Measurements from ENCODE around the gene KDSR.

KDSR gene

DNA sequence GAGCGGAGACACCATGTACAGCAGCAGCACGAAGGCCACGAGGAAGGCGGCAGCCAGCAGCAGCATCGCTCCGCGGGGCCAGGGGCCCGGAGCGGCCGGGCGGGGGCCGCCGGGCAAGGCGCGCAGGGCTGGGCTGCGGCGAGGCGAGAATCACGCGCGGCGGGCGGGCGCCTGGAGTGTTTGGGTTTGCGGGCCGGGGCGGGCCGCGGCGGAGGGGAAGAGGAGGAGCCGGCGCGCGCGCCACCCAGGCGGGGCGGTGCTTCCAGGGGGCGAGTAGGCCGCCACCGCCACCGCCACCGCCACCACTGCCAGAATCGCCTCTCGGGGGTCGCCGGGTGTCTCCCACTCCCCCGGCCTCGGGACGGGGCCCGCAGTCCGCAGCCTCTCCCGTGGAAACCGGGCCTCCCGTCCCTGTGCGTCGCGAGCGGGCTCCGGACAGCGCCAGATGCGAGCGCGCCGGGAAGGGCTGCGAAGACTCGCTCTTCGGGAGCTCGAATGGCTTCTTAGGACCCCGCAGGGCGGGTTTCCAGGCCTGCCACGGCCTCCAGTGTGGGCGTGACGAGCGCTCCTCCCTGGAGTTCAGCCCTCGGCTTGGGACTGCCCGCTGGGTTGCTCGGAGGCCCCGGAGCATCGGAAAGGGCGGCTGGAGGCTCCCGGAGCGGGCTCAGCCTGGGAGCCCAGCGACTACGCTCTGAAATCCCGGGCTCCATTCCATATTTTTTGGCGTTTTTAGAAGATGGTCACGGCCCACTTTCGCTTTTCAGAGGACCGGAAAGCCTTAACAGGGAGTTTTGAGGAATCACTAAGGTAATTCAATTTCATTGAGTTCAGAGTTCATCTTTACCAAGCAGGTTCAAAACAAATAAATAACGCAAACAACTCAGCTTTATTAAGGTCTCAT is at the start of gene KDSR:
Gene KDSR (minus strand): TSS at position 154 of the 901 bp plus-strand sequence. CDS start 88 bp downstream, at position 66.
- peak; percentile 59 to 69 (median 66) for DNase-seq (ENCODE audit: low read depth in 2 of 3, low spot score in 2 of 3)

- no peak for DNase-seq (ENCODE audit: low read depth in 2 of 3, low spot score in 2 of 3)
Measured at GRCh38 chr18:63412953-63413352, 45.9 kb upstream of the KDSR start.

DNA sequence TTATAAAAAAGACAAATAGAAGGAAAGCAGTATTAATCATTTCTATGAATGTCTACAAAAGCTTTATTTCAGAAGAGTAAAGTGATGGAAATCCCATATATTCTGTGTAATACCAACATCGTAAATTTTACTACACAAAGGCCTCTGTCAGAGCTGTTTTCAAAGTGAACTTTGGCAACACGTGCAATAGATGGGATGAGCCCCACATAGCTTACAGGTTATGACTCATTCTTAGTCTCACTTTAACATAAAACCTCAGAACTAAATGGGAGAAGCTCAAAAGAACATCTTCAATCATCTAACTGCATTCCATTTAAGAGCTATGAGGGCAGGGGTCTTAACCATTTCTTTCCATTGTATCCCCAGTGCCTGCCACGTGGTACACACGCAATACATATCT is 43.8 kb upstream of the KDSR start:
- DNase-seq (ENCODE audit: low read depth in 2 of 3, low spot score in 2 of 3), result no peak

DNA sequence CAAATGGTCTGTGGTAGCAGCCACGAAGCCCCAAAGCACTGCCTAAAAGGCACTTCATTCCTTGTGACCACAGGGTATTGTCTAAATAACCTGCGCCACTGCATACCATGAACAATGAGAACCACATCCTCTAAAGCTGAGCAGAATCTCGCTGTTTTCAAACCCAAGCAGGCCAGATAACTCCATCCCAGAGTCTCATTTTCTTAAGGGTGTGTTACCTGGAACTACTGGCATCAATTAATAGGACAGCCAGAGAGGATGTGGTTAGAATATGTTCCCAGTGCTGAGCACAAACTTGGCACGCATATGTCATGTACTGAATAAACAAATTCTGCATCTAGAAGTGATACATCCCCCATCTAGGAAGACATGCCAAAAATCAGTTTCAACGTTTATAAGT is 42.3 kb upstream of the KDSR start:
- DNase-seq (ENCODE audit: low read depth in 2 of 3, low spot score in 2 of 3), result no peak

DNA sequence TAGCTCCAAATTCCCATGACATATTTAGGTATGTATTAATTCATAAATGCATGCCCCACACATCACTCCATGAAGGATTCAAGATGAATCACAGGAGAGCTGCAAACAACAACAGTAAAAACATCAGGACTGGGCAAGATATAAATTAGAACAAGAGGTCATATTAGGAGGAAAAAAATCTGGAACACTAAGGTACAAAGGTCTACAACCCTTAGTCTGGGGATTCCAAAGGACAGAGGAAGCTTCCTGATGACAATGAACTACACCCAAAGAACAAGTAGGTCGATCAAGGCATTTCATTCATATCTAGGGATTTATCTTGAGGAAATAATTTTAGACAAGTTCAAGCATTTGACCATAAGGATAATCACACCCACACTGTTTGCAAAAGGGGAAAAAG is 40.7 kb upstream of the KDSR start:
- no peak for DNase-seq (ENCODE audit: low read depth in 2 of 3, low spot score in 2 of 3)

GRCh38 chr18:63405986-63406385 is 39.0 kb upstream of the KDSR start:
- no peak for DNase-seq (ENCODE audit: low read depth in 2 of 3, low spot score in 2 of 3)

DNA sequence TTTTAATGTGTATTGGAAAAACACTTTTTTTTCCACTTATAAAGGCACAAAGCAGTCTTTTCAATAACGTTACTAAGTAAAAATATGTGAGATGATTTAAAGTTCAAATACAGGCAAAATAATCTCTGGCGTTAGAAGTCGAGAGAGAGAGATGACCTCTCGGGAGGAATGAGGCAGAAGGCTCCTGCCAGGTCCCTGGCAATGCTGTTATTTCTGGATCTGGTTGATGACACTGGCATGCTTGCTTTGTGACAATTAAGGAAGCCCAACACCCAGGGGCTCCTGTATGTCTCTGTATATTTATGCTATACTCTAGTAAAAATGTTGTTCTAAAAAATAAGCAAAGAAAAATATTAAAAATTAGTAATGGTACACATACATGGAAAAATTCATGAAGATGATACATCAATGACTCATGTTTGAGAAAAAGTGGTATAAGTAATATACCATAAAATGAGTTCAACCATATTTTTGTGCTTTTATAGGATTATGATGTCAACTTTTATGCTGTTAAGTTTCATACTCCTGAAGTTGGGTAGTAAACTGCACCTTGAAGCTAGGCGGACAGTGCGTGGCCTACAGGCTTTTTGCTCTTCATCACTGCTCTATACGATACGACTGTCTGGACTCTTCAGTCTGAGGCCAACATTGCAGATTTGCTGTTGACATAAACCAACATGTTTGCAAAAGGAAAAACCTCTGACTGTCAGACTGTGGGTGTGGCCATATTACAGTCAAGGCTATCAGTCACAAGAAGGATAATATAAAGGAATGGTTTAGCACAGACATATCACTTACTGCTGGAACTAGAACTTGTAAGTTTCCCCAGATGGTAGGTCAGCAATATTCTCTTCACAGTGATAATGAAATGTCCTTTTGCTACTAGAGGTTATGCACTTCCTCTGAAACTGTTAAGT is 35.5 kb upstream of the KDSR start:
- DNase-seq (ENCODE audit: low read depth in 2 of 3, low spot score in 2 of 3), result no peak

DNA sequence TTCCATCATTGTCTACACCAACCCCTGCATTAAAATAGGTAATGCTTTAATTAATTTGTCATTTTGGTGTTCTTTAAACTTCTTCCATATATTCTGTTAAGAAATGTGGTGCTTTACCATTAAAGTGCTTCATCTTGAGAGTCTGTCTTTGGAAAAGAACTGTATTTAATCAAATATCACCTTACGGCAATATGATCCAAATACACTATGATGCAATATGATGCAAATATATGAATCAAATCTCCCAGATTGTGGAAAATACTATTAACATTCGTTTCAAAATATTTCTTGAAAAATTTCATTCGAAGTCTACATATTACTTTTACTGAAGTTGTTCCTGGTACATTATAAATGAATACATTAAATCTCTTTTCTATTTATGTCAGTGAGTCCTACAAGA is 32.3 kb upstream of the KDSR start:
- no peak for DNase-seq (ENCODE audit: low read depth in 2 of 3, low spot score in 2 of 3)

GRCh38 chr18:63397349-63397748 is 30.3 kb upstream of the KDSR start:
- no peak for DNase-seq (ENCODE audit: low read depth in 2 of 3, low spot score in 2 of 3)

GRCh38 chr18:63395503-63395902 is 28.5 kb upstream of the KDSR start:
- no peak for DNase-seq (ENCODE audit: low read depth in 2 of 3, low spot score in 2 of 3)

GRCh38 chr18:63394954-63395353 is 27.9 kb upstream of the KDSR start:
- DNase-seq (ENCODE audit: low read depth in 2 of 3, low spot score in 2 of 3), result no peak

DNA sequence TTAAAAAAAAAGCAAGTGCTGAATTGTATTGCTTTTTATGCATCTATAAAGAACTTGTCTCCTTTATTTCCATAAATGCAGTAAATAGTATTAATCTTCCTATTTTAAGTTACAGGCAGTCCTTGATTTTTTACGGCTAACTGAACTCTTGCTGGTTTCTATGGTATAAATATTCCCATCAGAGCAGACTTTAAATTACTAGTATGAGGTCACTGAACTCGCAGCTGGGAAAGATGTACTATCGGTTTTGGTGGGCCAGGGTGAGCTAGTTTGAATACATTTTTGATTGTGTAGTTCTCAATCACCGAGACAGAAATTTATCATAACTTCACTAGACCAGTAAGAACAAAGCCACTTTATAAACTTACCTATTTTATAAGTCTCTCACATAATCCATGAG is 20.9 kb upstream of the KDSR start:
- no peak for DNase-seq (ENCODE audit: low read depth in 2 of 3, low spot score in 2 of 3)

DNA sequence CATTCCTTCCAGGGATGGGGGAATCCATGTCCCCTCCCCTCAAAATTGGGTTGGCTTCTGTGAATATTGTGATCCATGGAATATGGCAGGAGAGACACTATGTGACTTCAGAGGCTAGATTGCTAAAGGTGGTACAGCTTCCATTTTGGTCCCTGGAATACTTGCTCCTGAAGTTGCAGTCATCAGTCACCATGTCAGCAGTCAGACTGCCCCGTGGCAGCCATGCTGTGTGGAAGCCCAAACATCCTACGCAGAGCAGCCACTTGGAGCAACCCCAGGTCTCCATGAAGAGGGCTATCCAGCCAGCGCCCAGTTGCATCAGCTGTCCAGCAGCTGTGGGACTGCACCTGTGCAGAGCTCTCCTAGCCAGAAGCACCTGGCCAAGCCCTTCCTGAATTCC is 15.8 kb upstream of the KDSR start:
- no peak for DNase-seq (ENCODE audit: low read depth in 2 of 3, low spot score in 2 of 3)

- no peak for DNase-seq (ENCODE audit: low read depth in 2 of 3, low spot score in 2 of 3)
Measured at GRCh38 chr18:63379639-63379962, 12.6 kb upstream of the KDSR start.

GRCh38 chr18:63378919-63379638 is 12.1 kb upstream of the KDSR start:
- no peak for DNase-seq (ENCODE audit: low read depth in 2 of 3, low spot score in 2 of 3)

- DNase-seq (ENCODE audit: low read depth in 2 of 3, low spot score in 2 of 3), result no peak
Measured at GRCh38 chr18:63377275-63377980, 10.4 kb upstream of the KDSR start.

DNA sequence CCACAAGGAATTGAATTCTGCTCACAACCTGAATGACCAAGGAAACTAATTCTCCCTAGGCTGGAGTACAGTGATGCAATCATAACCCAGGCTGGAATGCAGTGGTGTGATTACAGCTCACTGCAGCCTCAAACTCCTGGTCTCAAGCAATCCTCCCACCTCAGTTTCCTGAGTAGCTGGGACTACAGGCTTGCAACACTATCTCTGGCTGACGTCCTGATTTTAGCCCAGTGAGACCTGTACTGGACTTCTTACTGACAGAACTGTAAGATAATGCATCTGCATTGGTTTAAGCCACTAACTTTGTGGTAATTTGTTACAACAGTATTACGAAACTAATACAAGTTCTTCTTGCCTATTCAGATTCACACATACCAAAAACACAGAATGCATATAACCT is 9.5 kb upstream of the KDSR start:
- no peak for DNase-seq (ENCODE audit: low read depth in 2 of 3, low spot score in 2 of 3)

GRCh38 chr18:63374540-63374939 is 7.5 kb upstream of the KDSR start:
- no peak for DNase-seq (ENCODE audit: low read depth in 2 of 3, low spot score in 2 of 3)

GRCh38 chr18:63373161-63373560 is 6.2 kb upstream of the KDSR start:
- DNase-seq (ENCODE audit: low read depth in 2 of 3, low spot score in 2 of 3), result no peak

DNA sequence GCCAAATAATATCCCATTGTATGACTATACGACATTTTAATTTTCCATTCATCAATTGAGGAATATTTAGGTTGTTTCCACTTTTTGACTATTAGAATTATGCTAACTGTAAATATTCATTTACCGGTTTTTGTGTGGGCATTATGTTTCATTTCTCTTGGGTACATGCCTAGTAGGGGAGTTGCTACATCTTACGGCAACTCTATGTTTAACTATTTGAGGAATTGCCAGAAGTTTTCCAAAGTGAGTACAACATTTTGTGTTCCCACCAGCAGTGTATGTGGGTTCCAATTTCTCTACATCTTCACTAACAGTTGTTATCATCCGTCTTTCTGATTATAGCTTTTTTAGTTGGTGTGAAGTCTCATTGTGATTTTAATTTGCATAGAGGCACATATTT is 1.6 kb upstream of the KDSR start:
- no peak for DNase-seq (ENCODE audit: low read depth in 2 of 3, low spot score in 2 of 3)

All from activated CD8-positive, alpha-beta memory T cell treated with anti-CD3 and anti-CD28 coated beads for 48 hours (primary cell).